ENCODE data around the gene DLL1.

The DLL1 gene

GRCh38 chr6:170255426-170256125 is 35.3 kb downstream of the DLL1 start:
- DNase-seq: no peak
- Histone ChIP-seq H3K79me2 (ENCODE audit: insufficient read depth, low read length) (no peaks in the 10 kb centered on the region), H3K4me3 (ENCODE audit: low read depth in 1 of 2, low read length in 2 of 2) (no peak overlapping the region), H2AFZ (ENCODE audit: low read depth, low read length) (no peak overlapping the region), H3K27me3 (ENCODE audit: insufficient read depth, low read length, poor library complexity) (no peaks in the 10 kb centered on the region), H3K9ac (ENCODE audit: low read depth, low read length) (no peak overlapping the region), H3K4me2 (ENCODE audit: insufficient read depth, low read length) (no peak overlapping the region), H3K9me3 (ENCODE audit: insufficient read depth, low read length, severe bottlenecking) (no peaks in the 10 kb centered on the region), H3K27ac (ENCODE audit: low read length) (no peak overlapping the region), H3K36me3 (ENCODE audit: insufficient read depth, low read length) (no peaks in the 10 kb centered on the region), H4K20me1 (ENCODE audit: insufficient read depth, low read length) (no peaks in the 10 kb centered on the region), H3K4me1 (ENCODE audit: insufficient read depth, low read length) (no peaks in the 10 kb centered on the region)
- ATAC-seq (ENCODE audit: insufficient read depth, low read depth): no peak
- TF ChIP-seq CTCF (IDR thresholded peaks at IDR 0.05; ENCODE audit: borderline replicate concordance, extremely low read depth, low read length, poor library complexity, severe bottlenecking) (no peak), EZH2 (IDR thresholded peaks at IDR 0.05; ENCODE audit: borderline replicate concordance, low read depth, low read length, severe bottlenecking) (no peak)

- no peak overlapping the region for H3K27ac ChIP-seq (ENCODE audit: low read length)
- H3K36me3 ChIP-seq (ENCODE audit: insufficient read depth, low read length): no peaks in the 10 kb centered on the region
- no peaks in the 10 kb centered on the region for H3K4me1 ChIP-seq (ENCODE audit: insufficient read depth, low read length)
- H3K79me2 ChIP-seq (ENCODE audit: insufficient read depth, low read length): no peaks in the 10 kb centered on the region
- H3K27me3 ChIP-seq (ENCODE audit: insufficient read depth, low read length, poor library complexity): no peaks in the 10 kb centered on the region
- ATAC-seq (ENCODE audit: insufficient read depth, low read depth) (no peak), DNase-seq (no peak)
- no peak overlapping the region for H3K4me3 ChIP-seq (ENCODE audit: low read depth in 1 of 2, low read length in 2 of 2)
- TF ChIP-seq CTCF (IDR thresholded peaks at IDR 0.05; ENCODE audit: borderline replicate concordance, extremely low read depth, low read length, poor library complexity, severe bottlenecking): no peak
- TF ChIP-seq EZH2 (IDR thresholded peaks at IDR 0.05; ENCODE audit: borderline replicate concordance, low read depth, low read length, severe bottlenecking): no peak
- no peaks in the 10 kb centered on the region for H4K20me1 ChIP-seq (ENCODE audit: insufficient read depth, low read length)
- H2AFZ ChIP-seq (ENCODE audit: low read depth, low read length): no peak overlapping the region
- H3K9ac ChIP-seq (ENCODE audit: low read depth, low read length): no peak overlapping the region
- H3K9me3 ChIP-seq (ENCODE audit: insufficient read depth, low read length, severe bottlenecking): no peaks in the 10 kb centered on the region
- H3K4me2 ChIP-seq (ENCODE audit: insufficient read depth, low read length): no peak overlapping the region
These were observed 36.3 kb downstream of the DLL1 start for GRCh38 chr6:170254315-170255213.

- DNase-seq (no peak), ATAC-seq (ENCODE audit: insufficient read depth, low read depth) (no peak)
- Histone ChIP-seq H4K20me1 (ENCODE audit: insufficient read depth, low read length) (no peaks in the 10 kb centered on the region), H3K4me2 (ENCODE audit: insufficient read depth, low read length) (no peak overlapping the region), H3K79me2 (ENCODE audit: insufficient read depth, low read length) (no peaks in the 10 kb centered on the region), H3K9ac (ENCODE audit: low read depth, low read length) (no peak overlapping the region), H3K27ac (ENCODE audit: low read length) (no peak overlapping the region), H3K27me3 (ENCODE audit: insufficient read depth, low read length, poor library complexity) (no peaks in the 10 kb centered on the region), H2AFZ (ENCODE audit: low read depth, low read length) (no peak overlapping the region), H3K4me1 (ENCODE audit: insufficient read depth, low read length) (no peaks in the 10 kb centered on the region), H3K36me3 (ENCODE audit: insufficient read depth, low read length) (no peaks in the 10 kb centered on the region), H3K9me3 (ENCODE audit: insufficient read depth, low read length, severe bottlenecking) (no peaks in the 10 kb centered on the region), H3K4me3 (ENCODE audit: low read depth in 1 of 2, low read length in 2 of 2) (no peak overlapping the region)
- TF ChIP-seq CTCF (IDR thresholded peaks at IDR 0.05; ENCODE audit: borderline replicate concordance, extremely low read depth, low read length, poor library complexity, severe bottlenecking) (no peak), EZH2 (IDR thresholded peaks at IDR 0.05; ENCODE audit: borderline replicate concordance, low read depth, low read length, severe bottlenecking) (no peak)
These were observed 37.0 kb downstream of the DLL1 start for GRCh38 chr6:170253910-170254269.

All from DND-41 (cell line).